MM.1S (cell line): ENCODE results near the gene FARSA.
A peak's percentile ranks its signal among the peaks of the same experiment; 100 is the strongest.

Experiments
- DNase-seq: peaks from one replicate; pipeline ENCODE4 v3.0.0-alpha.2; 2015
- H2AFZ ChIP-seq: fragments of 300-600 bp; sonication (generic); 2 replicates; pipeline ENCODE4 v1.6.0; 2016; ENCODE audit warnings: antibody characterized with exemption, low read length
- H3F3A ChIP-seq: fragments of 300-600 bp; sonication (generic); 2 replicates; pipeline ENCODE4 v1.6.1; 2016; ENCODE audit warnings: mild to moderate bottlenecking, antibody characterized with exemption, low read length, moderate library complexity, mixed read lengths; ENCODE audit not compliant: insufficient read depth
- H3K27ac ChIP-seq: fragments of 300-600 bp; sonication (generic); 2 replicates; pipeline ENCODE4 v1.5.1; 2016; ENCODE audit warnings: mild to moderate bottlenecking, low read length
- H3K27me3 ChIP-seq: fragments of 300-600 bp; sonication (generic); replicated peaks from 2 replicates; pipeline ENCODE4 v1.6.0; 2016; ENCODE audit warnings: low read length; ENCODE audit not compliant: insufficient read depth
- H3K36me3 ChIP-seq: fragments of 300-600 bp; sonication (generic); replicated peaks from 2 replicates; pipeline ENCODE4 v1.6.1; 2016; ENCODE audit warnings: mild to moderate bottlenecking, low read length, mixed read lengths; ENCODE audit not compliant: insufficient read depth
- H3K4me1 ChIP-seq: fragments of 300-600 bp; sonication (generic); 2 replicates; pipeline ENCODE4 v1.6.1; 2016; ENCODE audit warnings: low read length, mixed read lengths
- H3K4me2 ChIP-seq: fragments of 300-600 bp; sonication (generic); 2 replicates; pipeline ENCODE4 v1.6.0; 2016; ENCODE audit warnings: low read depth, low read length
- H3K4me3 ChIP-seq: fragments of 300-600 bp; sonication (generic); 2 replicates; pipeline ENCODE4 v1.5.1; 2016; ENCODE audit warnings: low read length, mixed read lengths
- H3K79me2 ChIP-seq: fragments of 300-600 bp; sonication (generic); 2 replicates; pipeline ENCODE4 v1.6.1; 2016; ENCODE audit warnings: mixed run types, low read length, mixed read lengths
- H3K9ac ChIP-seq: fragments of 300-600 bp; sonication (generic); 2 replicates; pipeline ENCODE4 v1.6.1; 2016; ENCODE audit warnings: low read length, mixed read lengths
- H3K9me2 ChIP-seq: fragments of 300-600 bp; sonication (generic); replicated peaks from 2 replicates; pipeline ENCODE4 v1.6.1; 2016; ENCODE audit warnings: mild to moderate bottlenecking, low read length, mixed read lengths; ENCODE audit not compliant: insufficient read depth
- H3K9me3 ChIP-seq: fragments of 300-600 bp; sonication (generic); replicated peaks from 2 replicates; pipeline ENCODE4 v1.6.1; 2016; ENCODE audit warnings: mild to moderate bottlenecking, low read length, mixed read lengths; ENCODE audit not compliant: insufficient read depth
- H4K20me1 ChIP-seq: fragments of 300-600 bp; sonication (generic); 2 replicates; pipeline ENCODE4 v1.6.1; 2016; ENCODE audit warnings: mild to moderate bottlenecking, low read length, moderate library complexity, mixed read lengths; ENCODE audit not compliant: insufficient read depth
- EZH2 ChIP-seq: fragments of 300-600 bp; sonication (generic); optimal IDR thresholded peaks from 2 replicates; pipeline ENCODE3; 2017; ENCODE audit warnings: low read depth, mild to moderate bottlenecking, antibody characterized with exemption, low read length, mixed read lengths
- EZH2phosphoT487 ChIP-seq: fragments of 300-600 bp; sonication (generic); IDR thresholded peaks from 2 replicates; pipeline ENCODE4 v1.6.1; 2018; ENCODE audit warnings: antibody characterized with exemption, low read length
- TF ChIP-seq, protein P1 (sequence below): fragments of 300-600 bp; sonication (generic); IDR thresholded peaks from 2 replicates; pipeline ENCODE4 v1.5.1; 2016; ENCODE audit warnings: antibody characterized with exemption, low read length, mixed read lengths

The FARSA gene

DNA sequence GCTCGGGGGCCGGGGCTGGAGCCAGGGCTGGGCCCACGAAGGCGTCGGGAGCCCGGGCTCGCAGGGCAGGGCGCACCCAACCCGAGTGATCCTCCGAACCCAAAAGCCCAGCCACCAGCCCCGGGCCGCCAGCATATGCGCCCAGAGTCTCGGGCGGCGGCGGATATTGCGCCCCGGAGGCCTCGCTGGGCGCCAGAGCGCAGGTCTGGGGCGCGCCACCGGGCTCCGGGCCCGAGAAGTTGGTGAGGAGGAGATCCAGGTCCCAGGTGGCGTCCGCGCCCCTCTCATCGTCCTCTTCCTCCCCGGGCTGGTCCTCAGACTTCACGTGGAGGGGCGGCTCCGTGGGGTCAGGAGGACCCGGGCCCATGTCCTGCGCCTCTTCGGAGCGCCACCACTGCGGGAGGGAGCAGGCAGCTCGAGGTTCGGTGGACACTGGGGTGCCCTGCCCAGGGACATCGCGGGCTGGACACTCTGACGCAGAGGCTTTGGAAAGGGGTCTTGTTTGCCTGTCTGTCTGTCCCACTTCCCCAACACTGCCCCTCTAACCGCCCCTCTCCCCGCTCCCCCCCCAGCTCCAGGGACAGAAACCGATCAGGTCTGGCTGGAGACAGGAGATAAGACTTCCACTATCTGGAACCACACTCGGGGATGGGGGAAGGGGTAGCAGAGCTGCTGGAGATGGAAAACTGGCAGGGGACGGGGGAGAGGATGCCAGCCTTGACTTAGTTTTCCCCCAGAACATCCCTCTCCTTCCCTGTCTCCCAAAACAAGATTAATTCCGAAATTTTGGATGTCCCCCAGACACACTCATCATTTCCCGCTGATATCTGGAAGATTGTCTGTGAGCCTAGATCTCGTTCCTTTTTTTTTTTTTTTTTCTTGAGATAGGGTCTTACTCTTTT lies 47.5 kb downstream of the FARSA start:
- Histone ChIP-seq H3K9me2 (no peaks in the 10 kb centered on the region), H3K9me3 (no peaks in the 10 kb centered on the region), H4K20me1 (no peaks in the 10 kb centered on the region), H3K36me3 (no peaks in the 10 kb centered on the region), H3K79me2 (peaks cover 4% of the 10 kb centered on the region; the same call in 1 of the 2 replicates), H3K4me1 (peaks cover 11% of the 10 kb centered on the region), H3K27ac (peak overlapping the region; percentile 74; the same call in 1 of the 2 replicates), H3K4me2 (peak overlapping the region; percentile 99), H3F3A (peaks cover 8% of the 10 kb centered on the region), H3K4me3 (peak overlapping the region; percentile 79), H2AFZ (peak overlapping the region; percentile 93), H3K27me3 (no peaks in the 10 kb centered on the region), H3K9ac (peak overlapping the region; percentile 79)
- no peak for DNase-seq
- TF ChIP-seq EZH2: no peak
- TF ChIP-seq, protein P1, sequence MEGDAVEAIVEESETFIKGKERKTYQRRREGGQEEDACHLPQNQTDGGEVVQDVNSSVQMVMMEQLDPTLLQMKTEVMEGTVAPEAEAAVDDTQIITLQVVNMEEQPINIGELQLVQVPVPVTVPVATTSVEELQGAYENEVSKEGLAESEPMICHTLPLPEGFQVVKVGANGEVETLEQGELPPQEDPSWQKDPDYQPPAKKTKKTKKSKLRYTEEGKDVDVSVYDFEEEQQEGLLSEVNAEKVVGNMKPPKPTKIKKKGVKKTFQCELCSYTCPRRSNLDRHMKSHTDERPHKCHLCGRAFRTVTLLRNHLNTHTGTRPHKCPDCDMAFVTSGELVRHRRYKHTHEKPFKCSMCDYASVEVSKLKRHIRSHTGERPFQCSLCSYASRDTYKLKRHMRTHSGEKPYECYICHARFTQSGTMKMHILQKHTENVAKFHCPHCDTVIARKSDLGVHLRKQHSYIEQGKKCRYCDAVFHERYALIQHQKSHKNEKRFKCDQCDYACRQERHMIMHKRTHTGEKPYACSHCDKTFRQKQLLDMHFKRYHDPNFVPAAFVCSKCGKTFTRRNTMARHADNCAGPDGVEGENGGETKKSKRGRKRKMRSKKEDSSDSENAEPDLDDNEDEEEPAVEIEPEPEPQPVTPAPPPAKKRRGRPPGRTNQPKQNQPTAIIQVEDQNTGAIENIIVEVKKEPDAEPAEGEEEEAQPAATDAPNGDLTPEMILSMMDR: no peak
- TF ChIP-seq EZH2phosphoT487: no peak

DNA sequence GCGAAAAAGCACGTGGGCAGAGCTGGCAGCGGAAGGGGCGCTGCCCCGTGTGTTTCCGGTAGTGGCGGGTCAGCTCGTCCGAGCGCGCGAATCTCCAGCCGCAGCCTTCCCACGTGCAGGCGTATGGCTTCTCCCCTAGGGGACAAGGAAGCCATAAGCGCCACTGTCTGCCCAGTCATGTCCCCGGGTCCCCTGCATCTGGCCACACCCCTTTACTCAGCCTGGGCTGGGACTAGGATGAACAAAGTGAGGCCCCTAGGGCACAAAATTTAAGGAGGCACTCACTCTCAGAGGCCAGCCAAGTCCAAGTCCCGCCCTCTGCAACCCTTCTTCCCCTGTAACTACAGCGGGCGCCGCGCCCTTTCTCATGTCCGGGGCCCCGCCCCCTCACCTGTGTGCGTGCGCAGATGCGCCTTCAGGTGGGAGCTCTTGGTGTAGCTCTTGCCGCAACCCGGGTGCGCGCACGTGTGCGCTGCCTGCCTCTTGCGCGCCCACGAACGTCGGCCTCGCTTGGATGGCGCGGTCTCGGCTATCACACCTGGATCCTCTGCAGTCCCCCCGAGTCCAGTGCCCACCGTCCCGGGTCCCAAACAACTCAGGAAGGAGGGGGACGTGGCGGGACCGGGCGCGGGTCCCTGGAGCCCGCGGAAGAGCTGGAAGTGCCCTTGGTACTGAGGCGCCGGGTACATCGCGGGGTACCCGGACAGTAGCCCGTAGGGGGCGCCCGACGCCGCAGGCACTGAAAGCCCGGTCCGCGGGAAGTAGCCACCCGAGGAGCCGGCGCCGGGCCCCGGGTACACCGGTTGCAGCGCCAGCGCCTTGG lies 48.4 kb downstream of the FARSA start:
- Histone ChIP-seq H3F3A (peaks cover 8% of the 10 kb centered on the region), H3K4me2 (peak overlapping the region; percentile 99), H3K27me3 (no peaks in the 10 kb centered on the region), H4K20me1 (no peaks in the 10 kb centered on the region), H3K27ac (peak overlapping the region; percentile 74), H3K36me3 (no peaks in the 10 kb centered on the region), H3K9ac (peak overlapping the region; percentile 79), H3K4me3 (peak overlapping the region; percentile 79), H3K9me3 (no peaks in the 10 kb centered on the region), H3K4me1 (peaks cover 11% of the 10 kb centered on the region), H3K9me2 (no peaks in the 10 kb centered on the region), H2AFZ (peak overlapping the region; percentile 93), H3K79me2 (peaks cover 11% of the 10 kb centered on the region; the same call in 1 of the 2 replicates)
- TF ChIP-seq, protein P1: peak; percentile 77
- no peak for TF ChIP-seq EZH2phosphoT487
- DNase-seq: peak; percentile 99

DNA sequence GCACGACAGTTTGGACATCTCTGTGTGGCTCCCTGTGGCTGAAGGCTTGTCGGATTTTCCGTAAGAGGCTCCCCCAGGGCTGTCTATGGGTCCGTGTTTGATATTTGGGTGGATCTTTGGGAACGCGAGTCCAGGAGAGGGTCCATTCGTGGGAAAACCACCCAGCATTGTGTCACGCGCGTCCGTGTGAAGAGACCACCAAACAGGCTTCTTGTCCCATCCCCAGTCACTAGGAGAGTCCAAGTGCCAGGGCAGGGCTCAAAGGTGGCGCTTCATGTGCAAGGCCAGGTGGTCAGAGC lies 48.9 kb downstream of the FARSA start:
- Histone ChIP-seq H3K4me1 (peaks cover 11% of the 10 kb centered on the region), H3K27ac (peak overlapping the region; percentile 74), H3K9me2 (no peaks in the 10 kb centered on the region), H3K9me3 (no peaks in the 10 kb centered on the region), H3K36me3 (no peaks in the 10 kb centered on the region), H3K9ac (peak overlapping the region; percentile 79), H4K20me1 (no peaks in the 10 kb centered on the region), H3K27me3 (no peaks in the 10 kb centered on the region), H3K4me3 (peak overlapping the region; percentile 79), H3F3A (peaks cover 8% of the 10 kb centered on the region), H3K4me2 (peak overlapping the region; percentile 99; the same call in 1 of the 2 replicates), H3K79me2 (peaks cover 11% of the 10 kb centered on the region; the same call in 1 of the 2 replicates), H2AFZ (peak overlapping the region; percentile 75)
- TF ChIP-seq, protein P1: no peak
- TF ChIP-seq EZH2: no peak
- no peak for TF ChIP-seq EZH2phosphoT487
- DNase-seq: no peak
